Stimulated activated CD4-positive, alpha-beta T cell treated with anti-CD3 and anti-CD28 coated beads, TNF-alpha, amount 100 ng/mL, for 4 hours (primary cell): ENCODE results near the gene PRDM16.

ENCODE experiments used
- DNase-seq, 3 experiments: peaks; one replicate each; pipeline ENCODE4 v3.0.0-alpha.2; 2020; ENCODE audit warnings: low read depth in 3 of 3

Gene PRDM16

DNA sequence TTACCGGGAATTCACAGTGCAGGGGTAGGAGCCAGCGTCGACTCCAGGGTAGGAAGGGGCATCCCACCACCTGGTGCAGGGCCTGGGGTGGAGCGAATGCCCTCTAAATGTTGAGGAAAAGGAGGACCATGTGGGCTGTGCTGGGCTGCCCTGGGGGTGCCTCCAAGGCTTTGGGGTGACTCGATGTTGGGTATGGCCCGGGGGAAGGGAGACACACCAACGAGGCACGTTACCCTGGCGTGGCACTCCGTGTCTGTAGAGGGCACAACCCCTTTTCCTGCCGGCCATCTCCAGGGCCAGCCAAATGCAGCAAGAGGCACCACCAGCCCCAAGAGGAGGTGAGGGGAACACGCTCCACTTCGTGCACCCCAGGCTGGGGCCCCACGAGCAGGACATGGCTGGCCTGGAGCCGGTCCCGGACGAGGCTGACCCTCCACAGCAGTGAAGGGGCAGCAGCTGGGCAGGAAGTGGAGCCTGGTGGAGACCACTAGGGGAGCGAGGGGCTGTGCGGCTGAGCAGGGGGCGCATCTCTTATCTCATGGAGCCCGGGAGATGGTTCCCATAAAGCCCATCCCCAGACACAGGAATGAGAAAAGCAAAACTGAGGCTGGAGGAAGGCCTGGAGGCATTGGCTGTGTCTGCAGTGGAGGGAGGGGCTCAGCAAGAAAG is 36.5 kb upstream of the PRDM16 start:
- no peak for DNase-seq

GRCh38 chr1:3033040-3033789 is 35.8 kb upstream of the PRDM16 start:
- peak in 2 of 3 experiments; percentile 14 to 32 for DNase-seq

GRCh38 chr1:3033790-3034090 is 35.3 kb upstream of the PRDM16 start:
- DNase-seq: no peak

DNA sequence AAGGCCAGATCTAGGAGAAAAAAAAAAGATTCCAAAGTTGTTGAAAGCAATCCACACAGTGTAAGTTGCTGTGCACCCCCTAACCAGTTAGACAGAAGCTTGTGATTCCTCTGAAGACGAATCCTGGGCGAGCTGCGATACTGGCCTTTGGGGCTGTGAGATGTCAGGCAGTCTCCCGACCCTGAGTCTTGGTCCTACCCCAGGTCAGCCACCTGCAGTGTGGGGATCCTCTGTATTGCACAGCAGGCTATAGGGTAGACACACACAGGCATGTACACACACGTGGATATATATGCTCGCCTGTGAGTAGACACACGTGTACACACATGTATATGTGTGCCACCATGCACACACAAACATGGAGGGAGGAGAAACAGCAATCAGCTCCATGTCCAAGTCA is 34.8 kb upstream of the PRDM16 start:
- DNase-seq: no peak

DNA sequence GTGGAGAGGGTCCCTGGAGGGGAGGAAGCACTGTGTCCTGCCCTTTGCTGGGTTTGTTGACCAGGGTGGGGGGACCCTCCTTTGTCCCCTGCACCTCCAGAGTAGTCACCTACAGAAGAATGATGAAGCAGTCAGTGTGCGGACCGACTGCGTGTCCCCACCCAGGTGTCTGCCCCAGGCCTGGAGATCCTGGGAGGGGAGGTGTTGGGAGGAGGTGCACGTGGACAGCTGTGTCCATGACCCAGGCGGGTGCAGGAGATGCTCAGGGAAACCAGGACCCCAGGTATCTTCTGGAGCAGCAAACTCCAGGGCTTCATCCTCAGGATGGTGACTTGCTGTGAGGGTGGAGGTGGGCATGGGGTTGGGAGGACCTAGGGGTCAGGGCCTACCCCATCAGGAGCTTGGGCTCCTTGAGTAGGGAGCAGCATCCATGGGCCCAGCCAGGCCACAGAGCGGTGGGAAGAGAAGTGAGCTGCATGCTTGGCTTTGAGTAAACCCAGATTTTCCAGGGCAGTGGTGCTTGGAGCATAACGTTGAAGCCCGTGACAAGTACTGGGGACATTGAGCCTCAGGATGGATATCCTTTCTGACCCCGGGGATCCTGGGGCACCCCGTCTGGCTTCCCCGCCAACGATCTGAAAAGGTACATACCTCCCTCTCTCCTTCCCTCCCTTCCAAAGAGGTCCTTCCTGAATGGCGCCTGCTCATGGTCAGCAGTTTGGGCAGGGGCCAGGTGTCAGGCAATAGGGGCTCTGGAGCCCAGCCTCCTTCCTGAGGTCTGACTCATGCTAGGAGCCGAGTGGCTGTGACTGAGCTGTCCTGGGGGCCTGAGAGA is 34.1 kb upstream of the PRDM16 start:
- no peak for DNase-seq

DNA sequence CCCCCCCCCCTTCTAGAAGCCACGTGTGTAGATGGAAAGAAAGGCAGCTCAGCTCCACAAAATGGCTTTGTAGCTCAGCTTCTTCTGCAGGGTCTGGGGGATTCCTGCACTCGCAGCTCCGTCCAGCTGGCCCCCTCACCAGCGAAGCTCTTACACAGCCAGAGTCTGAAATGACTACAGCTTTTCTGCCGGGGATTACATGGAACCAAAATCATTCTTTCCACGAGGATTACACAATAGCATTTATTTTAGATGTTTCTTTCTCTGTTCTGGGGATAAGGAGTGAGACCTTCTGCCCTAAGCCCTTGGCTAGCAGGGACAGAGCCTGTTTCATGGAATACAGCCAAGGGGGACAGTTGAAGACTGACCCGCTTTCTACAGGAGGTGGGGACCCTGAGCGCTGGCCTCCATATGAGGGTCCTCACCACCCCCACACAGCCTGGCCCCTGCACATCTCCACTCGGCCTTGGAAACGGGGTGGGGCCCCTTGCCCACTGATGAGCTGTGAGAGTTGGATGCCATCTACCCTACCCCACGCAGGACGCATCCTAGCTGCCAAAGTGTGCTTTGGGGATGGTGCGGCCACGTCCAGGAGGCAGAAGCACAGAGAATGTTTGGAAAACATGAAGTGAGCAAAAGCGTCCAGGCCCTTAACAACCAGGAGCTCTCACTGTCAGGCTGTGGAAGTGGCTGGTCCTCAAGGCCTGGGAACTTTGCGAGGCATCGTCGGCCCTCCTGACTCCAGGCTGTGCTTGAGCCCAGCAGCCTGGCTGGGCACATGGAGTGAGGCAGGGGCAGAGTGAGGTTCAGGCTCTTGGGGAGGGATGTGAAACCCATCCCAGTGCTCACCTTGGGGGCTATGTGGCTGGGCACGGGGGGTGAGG is 33.2 kb upstream of the PRDM16 start:
- no peak for DNase-seq

DNA sequence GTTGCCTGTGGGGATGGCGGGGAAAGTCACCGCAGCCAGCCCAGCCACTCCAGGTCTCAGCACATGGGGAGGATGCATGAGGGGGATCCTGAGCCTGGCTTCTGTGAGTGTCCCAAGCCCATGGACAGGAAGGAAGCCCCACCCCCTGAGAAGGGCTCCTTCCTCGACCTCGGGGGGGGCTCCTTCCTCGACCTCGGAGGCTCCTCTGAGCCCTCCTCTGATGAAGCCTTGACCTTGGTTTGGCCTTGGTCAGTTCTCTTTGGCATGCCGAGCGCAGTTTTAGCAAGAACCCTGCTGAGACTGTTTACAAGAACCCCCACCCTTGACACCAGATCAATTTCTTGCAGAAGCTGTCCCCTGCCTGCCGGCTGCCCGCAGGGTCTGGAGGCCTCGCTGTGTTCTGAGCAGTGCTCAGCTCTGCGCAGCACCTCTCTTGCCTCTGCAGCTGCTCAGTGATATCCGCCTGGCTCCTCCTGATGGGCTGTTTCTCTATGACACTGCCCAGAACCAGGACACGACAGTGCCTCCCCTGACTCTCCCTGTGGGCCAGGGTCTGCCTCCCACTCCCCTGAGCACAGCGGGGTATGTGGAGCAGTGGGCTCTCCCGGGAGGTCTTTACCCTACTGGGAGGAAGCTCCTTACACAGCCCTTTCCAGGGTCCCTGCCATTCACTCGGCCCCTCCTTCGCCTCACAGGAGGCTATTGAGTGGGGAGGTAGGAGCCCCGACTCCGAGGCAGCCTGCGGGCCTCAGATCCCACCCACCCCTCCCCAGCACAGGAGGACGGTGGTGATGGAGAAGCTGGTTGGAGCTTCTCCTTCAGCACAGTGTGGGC is 32.3 kb upstream of the PRDM16 start:
- DNase-seq: no peak

- no peak for DNase-seq
Observed at GRCh38 chr1:3037281-3038040, 31.5 kb upstream of the PRDM16 start.

DNA sequence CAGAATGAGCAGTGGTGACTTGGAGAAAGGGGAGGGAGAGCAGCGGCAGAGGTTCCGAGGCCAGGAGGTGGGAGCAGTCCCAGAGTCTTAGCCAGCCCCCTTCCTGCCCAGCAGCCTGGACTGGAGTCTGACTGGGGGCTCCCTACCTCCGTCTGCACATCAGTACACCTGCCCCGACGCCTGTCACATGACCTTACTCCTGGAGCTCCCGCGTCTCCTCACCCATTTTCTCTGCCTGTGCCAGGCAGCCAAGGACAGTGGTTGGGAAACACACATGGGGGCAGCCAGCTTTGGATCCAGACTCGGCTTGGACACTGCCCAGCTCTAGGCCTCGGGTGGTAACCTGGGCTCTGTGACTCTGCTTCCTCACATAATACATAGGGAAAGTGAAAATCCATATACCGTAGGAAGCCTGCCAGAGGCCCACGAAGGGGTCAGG is 30.9 kb upstream of the PRDM16 start:
- DNase-seq: no peak

GRCh38 chr1:3038571-3039181 is 30.3 kb upstream of the PRDM16 start:
- DNase-seq: no peak

DNA sequence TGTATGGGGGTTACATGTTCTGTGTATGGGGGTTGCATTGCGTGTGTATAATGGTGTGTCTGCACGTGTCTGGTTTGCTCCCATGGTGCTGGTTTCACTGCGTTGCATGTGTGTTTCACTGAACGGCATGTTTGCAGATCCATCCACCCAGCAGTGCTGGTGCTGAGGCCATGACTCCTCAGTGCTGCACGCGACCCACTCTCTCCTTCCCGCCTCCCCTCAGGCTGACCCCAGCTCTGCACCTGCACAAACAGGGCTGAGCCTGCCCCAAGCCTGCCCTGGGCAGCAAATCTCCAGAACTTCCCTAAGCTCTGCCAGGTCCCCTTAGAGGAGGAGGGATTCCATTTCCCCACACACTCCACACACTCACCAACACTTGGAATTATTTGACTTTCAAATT is 29.0 kb upstream of the PRDM16 start:
- no peak for DNase-seq

GRCh38 chr1:3042481-3042880 is 26.5 kb upstream of the PRDM16 start:
- no peak for DNase-seq

GRCh38 chr1:3049164-3049563 is 19.8 kb upstream of the PRDM16 start:
- DNase-seq: no peak

- DNase-seq: no peak
Observed at GRCh38 chr1:3049905-3050304, 19.1 kb upstream of the PRDM16 start.

GRCh38 chr1:3050603-3051002 is 18.4 kb upstream of the PRDM16 start:
- DNase-seq: no peak

DNA sequence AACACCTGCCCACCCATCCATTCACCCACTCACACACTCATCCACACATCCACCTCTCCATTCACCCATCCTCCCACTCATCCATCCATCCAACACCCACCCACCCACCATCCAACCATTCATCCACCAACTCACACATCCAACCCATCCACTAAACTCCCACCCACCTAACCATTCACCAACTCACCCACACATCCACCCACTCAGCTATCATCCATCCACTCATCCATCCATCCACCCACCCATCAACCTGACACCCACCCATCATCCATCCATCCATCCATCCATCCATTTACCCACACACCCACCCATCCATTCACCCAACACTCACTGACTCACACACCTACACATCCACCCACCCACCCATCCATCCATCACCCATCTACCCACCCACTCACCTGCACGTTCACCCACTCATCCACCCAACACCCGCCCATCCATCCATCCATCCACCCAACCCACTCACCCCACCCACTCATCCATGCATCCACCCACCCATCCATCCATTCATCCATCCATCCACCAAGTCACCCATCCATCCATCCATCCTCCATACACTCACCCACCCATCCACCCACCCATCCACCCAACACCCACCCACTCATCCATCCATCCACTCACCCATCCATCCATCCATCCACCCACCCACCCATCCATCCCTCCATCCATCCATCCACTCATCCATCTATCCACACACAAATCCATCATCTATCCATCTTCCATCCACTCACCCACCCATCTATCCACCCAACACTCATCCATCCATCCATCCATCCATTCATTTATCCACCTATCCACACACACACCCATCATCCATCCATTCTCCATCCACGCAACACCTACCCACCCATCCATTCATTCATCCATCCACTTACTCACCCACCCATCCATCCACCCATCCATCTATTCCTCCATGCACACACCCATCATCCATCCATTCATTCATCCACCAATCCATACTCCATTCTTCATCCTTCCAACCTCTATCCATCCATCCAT is 17.4 kb upstream of the PRDM16 start:
- no peak for DNase-seq

DNA sequence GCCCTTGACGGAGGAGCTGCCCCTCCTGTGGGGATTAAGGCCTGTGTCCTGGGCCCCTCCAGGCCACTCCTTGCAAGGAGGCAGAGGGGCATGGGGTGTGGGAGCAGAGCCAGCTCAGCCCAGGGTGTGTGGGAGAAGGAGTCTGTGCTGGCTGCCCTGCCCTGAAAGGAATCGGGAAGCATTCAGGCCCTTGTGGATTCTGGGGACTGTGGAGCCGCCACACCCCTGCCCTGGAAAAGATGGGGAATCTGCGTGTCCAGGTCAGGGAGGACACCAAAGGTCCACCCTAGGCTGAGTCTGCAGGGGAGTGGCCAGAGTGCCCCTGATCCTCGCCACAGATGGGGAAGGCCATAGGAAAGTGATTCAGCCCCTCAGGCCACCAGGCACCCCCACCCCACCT is 16.5 kb upstream of the PRDM16 start:
- DNase-seq: no peak

GRCh38 chr1:3053366-3053980 is 15.5 kb upstream of the PRDM16 start:
- no peak for DNase-seq
